Stimulated activated naive CD4-positive, alpha-beta T cell (primary cell): ENCODE measurements around the gene NSFL1C.
"Not testable (repeated sequence)": the region's sequence is repeated elsewhere in the genome, so short reads cannot be mapped to it uniquely, and the experiment has no call there.

Source experiments
- DNase-seq, 6 experiments: peaks; one replicate each; lab custom pipeline; 2025; lab: John Stamatoyannopoulos, UW

NSFL1C gene

DNA sequence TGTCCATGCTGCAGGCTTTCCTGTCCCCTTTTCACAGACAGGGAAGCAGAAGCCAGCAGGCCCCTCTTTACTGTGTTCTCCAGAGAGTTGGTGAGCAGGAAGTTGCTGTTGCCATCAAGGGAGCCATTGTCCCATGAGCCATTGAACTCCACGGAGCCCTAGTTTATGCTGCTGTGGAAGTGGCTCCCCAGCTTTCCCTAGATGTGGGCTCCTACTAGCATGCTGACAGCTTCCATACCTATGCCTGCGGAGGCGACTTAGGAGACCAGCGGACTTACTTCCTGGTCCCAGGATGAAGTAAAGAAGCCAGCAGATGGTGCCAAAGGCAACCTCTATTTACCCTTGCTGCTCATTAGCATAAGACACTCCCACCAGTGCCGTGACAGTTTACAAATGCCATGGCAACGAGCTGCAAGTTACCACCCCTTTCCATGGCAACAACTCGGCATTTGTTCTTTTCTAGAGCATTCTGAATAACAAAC lies 43.0 kb downstream of the NSFL1C start:
- no peak for DNase-seq

- no peak for DNase-seq
Observed at GRCh38 chr20:1423206-1423605, 43.4 kb downstream of the NSFL1C start.

- DNase-seq = no peak
Observed at GRCh38 chr20:1422753-1423152, 43.9 kb downstream of the NSFL1C start.

DNA sequence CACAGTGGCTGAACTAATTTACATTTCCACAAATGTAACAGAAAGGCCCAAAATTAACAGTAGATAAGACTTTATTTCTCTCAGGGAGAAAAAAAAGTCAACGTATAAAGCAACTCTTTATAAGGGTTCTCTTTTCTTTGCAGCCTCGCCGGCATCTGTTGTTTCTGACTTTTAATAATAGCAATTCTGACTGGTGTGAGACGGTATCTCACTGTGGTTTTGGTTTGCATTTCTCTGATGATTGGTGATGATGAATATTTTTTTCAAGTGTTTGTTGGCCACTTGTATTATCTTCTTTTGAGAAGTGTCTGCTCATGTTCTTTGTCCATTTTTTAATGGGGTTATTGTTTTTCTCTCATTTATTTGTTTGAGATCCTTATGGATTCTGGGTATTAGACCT lies 46.6 kb downstream of the NSFL1C start:
- DNase-seq = no peak

DNA sequence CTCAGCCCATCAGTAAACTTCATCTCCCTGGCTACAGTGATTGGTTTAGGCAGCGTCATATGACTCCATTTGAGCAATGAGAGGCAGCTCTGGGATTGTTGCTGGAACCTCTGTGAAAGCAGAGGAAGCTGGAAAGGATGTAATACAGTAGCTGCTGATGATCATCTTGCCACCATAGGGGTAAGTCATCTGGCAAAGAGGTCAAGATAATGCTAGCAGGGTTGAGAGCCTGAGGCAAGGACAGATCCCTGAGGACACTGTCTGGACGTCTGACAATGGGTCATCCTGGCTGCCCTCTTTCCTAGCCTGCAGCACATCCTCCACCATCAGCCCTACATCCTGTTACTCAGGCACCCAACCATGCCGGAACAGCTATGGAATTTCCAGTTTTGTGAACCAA lies 48.3 kb downstream of the NSFL1C start:
- DNase-seq = no peak

DNA sequence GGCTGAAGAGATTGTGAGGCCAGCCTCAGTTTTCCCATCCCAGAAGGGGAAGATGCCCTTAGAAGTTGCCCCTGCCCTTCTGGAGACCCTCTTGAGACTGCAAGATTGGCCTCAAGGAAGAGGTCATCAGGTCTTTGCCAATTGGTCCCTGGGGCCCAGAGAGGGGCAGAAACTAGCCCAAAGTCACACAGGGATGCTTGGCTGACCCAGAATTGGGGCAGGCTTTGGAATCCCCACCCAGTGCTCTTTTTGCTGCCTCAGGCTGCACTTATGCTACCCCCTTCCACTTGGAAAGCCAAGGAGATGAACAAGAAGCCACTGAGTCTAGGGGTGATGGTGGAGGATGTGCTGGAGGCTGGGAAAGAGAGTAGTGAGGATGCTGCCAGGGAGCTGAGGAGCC lies 48.9 kb downstream of the NSFL1C start:
- no peak for DNase-seq

- no peak for DNase-seq
Observed at GRCh38 chr20:1417273-1417672, 49.4 kb downstream of the NSFL1C start.

- no peak for DNase-seq
Observed at GRCh38 chr20:1415667-1416468, 50.8 kb downstream of the NSFL1C start.

DNA sequence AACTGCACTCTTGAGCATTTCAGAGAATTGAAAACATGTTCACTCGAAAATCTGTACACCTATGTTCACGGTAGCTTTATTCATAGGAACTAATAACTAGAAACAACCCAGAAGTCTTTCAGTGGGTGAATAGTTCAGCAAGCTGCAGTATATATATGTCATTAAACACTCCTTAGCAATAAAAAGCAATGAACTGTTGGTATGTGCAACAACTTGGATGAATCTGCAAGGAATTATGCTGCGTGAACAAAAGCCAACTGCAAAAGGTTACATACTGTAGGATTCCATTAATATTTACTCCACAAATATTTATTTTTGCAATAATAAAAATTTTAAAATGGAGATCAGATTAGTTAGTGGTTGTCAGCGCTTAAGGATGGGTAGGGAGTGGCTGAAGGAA lies 51.7 kb downstream of the NSFL1C start:
- no peak for DNase-seq

DNA sequence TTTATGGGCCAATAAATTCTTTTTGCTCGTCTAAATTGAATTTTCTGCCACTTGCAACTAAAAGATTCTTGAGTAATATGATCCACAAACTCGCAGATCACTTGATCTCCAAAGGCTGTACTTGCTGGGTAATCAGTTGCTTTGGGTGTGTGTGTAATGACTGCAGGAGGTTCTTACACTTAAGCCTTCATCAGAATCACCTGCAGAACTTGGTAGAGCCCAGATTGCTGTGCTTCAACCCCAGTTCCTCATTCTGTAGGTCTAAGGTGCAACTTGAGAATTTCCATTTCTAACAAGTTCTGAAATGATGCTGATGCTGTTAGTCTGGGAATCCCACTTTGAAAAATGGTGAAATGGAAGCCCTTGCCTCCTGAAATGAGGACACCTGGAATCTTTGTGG lies 60.8 kb downstream of the NSFL1C start:
- DNase-seq = no peak

DNA sequence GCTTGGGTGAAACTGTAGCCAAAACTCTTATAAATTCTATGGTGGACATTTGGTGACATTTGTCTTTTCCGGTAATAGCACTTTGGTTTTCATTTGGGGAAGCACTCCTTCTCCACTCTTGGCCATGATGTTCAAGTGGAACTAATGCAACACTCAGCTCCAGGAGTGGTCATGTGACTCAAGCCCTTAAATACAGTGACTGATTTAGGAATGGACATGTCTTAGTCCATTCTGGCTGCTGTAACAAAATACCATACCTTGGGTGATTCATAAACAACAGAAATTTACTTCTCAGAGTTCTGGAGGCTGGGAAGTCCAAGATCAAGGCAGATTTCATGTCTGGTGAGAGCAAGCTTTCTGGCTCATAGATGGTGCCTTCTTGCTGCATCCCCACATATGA lies 63.0 kb downstream of the NSFL1C start:
- no peak for DNase-seq

GRCh38 chr20:1402149-1402548 lies 64.5 kb downstream of the NSFL1C start:
- DNase-seq = peak in 1 of 6 experiments; percentile 4

- no peak for DNase-seq
Observed at GRCh38 chr20:1401451-1401907, 65.2 kb downstream of the NSFL1C start.

DNA sequence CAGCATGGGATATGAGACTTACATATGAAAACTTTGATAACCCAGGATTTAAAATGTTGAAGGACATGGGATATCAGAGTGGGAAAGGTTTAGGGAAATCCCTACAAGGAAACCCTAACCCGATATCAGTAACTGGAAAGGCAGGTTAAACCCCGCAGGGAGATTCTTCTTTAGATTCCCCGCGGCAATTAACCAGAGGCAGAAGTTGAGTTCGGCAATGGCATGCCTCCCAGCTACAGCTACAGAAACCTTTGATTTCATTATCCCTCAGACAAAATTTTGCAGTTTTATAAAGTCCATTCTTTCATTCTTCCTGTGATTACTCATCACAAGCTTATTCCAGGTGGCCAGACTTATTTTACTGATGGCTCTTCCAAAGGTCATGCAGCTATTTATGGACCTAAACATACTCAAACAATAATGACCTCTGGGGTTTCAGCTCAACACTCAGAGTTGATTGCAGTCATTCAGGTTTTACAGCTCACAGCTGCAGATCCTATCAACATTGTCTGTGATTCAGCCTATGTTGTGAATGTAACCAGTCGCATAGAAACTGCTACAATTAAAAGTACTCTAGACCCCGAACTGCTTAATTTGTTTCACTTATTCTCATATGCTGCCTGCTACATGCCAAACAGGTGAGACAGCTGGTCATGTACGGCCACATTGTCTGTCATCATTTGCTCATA lies 66.8 kb downstream of the NSFL1C start:
- not testable (repeated sequence) for DNase-seq

DNA sequence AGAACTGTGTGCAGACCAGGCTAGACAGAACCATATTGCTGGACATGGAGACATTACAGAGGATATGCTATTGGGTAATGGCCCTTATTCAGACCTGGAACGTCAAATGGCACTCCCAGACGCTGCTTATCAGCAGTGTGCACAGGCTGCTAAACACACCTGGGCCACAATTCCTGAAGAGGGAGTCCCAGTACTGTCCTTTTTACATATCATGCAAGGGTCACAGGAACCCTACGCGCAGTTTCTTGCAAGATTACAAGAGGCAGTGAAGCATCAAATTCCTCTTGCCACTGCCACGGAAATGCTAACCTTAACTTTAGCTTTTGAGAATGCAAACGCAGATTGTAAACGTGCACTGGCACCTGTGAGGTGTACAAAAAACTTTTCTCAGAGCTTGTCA lies 68.5 kb downstream of the NSFL1C start:
- DNase-seq = not testable (repeated sequence)

GRCh38 chr20:1397710-1398109 lies 68.9 kb downstream of the NSFL1C start:
- no peak for DNase-seq

- no peak for DNase-seq
Observed at GRCh38 chr20:1396702-1397101, 69.9 kb downstream of the NSFL1C start.

DNA sequence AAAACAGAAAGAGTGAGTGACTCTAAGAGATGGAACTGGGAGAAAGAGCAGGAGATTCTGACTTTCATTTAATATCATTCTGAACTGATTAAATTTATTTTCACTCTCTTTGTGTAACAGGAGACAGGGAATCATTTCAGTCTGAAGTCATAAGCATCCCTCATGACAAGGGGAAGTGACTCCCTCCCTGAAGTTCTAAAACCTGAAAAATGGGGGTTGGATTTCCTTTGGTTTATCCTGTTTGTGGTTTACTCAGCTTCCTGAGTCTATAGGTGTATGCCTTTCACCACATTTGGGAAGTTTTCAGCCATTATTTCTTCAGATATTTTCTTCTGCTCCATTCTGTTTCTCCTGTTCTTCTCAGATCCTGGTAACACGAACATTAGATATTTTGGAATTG lies 70.4 kb downstream of the NSFL1C start:
- no peak for DNase-seq

DNA sequence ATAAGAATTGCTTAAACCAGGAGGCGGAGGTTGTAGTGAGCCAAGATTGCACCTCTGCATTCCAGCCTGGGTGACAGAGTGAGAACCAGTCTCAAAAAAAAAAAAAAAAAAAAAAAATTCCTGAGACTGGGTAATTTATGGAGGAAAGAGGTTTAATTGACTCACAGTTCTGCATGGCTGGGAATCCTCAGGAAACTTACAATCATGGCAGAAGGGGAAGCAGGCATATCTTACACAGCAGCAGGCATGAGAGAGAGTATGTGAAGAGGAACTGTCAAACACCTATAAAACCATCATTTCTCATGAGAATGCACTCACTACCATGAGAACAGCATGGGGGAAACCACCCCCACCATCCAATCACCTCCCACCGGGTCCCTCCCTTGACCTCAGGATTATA lies 72.0 kb downstream of the NSFL1C start:
- no peak for DNase-seq

DNA sequence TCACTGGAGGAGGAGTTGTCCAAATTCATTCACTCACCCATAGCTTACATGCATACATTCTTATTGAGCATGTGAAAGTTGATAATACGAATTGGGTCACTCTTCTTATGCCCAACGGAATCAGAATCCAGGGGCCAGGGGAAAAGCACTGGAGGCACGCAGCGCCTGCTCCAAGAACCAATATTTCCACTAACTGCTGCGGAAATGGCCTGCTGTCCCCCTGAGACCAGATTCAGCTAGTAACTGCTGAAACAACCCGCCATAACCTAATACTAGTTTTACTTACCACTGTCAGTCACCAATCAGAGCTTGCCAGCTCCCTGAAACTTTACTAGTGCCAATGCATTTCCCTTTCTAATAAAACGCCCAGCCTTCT lies 73.2 kb downstream of the NSFL1C start:
- no peak for DNase-seq

GRCh38 chr20:1392693-1393506 lies 73.7 kb downstream of the NSFL1C start, which contains the start of gene FKBP1A:
TSS of gene FKBP1A (minus strand) at chr20:1393054. CDS start at chr20:1392998, 56 bp downstream.
- peak; percentile 84 to 93 (median 88) for DNase-seq

DNA sequence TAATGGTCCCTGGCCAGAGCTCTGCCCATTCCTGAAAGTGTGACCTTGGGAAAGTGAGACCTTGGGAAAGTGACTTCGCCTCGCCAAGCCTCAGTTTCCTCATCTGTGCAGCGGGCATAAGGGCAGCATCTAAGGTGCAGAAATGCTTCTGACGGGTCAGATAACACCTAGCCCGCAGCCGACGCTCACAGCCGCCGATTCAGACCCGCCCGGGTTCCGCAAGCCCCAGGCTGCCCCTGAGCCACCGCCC lies 74.3 kb downstream of the NSFL1C start:
- DNase-seq = peak in 1 of 6 experiments; percentile 17
